HG03460 (cell line): ENCODE results near the gene HDAC4.

Experiments used
- ATAC-seq: cut with Tn5 transposase; IDR thresholded peaks from one replicate; pipeline ENCODE4 v1.9.1; 2021; ENCODE audit not compliant: unreplicated experiment

The HDAC4 gene

DNA sequence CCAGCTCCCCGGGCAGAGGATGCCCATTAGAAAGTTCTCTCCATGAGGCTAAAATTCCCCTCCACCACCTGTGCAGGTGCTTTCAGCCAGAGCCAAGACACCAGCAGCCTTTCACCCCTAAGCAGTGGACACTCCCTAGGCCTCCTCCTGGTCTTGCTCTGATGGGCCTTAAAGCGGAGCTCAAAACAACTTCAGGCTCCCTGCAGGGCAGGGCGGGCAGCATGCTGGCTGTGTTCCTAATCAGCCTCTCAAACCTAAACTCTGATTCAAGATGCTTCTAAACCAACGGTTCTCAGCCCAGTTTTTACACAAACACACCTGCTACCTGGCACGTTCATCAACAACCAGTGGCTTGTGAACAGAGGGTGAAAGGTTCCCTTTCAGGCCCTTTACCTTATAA, 298.6 kb downstream of the HDAC4 start:
- ATAC-seq: no peak

DNA sequence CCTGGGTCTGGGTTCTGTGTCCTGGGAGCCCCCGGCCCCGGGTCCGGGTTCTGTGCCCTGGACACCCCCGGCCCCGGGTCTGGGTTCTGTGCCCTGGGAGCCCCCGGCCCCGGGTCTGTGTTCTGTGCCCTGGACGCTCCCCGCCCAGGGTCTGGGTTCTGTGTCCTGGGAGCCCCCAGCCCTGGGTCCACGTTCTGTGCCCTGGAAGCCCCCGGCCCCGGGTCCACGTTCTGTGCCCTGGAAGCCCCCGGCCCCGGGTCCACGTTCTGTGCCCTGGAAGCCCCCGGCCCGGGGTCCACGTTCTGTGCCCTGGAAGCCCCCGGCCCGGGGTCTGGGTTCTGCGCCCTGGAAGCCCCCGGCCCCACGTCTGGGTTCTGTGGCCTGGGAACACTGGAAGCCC, 299.0 kb downstream of the HDAC4 start:
- ATAC-seq: no peak

DNA sequence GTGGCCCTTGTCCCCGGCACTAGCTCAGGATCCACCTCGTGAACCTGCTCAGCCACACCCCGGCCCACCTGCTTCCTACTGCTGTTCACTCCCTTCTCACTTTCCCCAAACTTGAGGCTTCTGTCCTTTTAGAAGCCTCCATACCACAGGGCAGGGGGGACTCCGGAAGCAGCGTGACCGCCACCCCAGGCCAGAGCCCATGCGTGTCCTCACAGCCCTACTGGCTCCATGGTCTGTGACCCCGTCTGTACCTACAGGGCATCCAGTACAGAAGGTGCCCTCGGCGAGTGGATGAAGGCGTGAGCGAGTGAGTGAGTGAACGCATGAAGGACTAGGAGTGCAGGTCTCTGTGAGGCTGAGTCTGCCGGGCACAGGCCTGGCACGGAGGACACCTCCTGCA, 299.7 kb downstream of the HDAC4 start:
- no peak for ATAC-seq

DNA sequence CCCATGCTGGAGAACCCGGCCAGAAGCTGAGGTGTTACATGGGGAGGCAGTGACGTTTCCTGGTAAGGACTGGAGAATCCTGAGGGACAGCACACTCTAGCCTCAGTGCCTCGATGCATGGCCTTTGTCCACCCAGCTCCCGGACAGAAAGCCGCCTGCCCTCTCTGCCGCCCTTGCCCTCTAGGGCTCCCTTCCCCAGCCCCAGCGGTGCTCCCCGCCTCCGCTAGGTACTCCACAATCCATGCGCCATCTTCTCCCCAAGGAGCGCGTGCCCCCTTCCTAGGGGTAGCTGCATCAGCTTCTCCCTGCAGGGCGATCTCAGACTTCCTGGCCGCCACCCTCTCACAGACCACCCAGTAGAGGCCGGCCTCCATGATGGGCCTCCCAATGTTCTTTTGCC, 301.3 kb downstream of the HDAC4 start:
- ATAC-seq: no peak

DNA sequence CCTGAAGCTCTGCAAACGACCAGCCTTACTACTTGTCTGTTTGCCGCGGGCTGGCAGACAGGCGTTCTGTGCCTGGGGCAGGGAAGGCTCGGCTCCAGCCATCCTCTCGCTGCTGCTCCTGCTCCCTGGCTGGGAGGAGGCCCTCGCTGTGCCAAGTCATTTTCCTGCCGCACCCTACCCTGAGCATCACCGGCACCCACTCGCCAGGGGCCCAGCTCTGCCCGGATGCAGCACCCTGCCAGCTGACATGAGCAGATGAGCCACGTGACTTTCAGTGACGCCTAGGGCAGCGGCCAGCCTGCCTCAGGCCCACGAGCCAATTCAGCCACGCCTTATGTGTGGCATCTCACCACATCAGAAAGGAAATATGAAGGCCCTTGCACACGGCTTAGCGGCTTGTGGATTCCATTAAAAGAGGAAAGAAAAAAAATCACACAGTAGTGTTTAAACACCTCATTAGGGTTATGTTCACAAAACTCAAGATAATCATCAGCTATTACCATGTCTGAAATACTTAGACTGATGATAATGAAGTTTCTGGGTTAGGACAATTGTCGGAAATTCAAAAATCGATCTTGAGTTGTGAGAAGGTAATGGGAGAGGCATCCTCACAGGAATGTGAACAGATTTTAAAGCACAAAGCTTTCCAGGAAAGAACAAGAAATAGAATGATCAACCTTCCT, 302.4 kb downstream of the HDAC4 start:
- no peak for ATAC-seq

DNA sequence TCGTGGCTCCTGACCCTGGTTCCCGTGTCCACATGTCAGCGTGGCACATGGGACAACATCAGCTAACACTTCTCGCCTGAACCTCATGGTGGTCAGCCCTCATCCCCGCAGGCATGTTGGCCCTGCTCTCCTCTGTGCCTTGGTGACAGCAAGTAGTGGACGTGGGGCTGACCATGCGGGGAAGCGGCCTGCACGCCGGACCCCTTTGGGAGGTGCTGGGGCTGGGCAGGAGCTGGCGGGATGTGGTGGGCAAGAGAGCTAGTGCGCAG, 303.5 kb downstream of the HDAC4 start:
- ATAC-seq: no peak

DNA sequence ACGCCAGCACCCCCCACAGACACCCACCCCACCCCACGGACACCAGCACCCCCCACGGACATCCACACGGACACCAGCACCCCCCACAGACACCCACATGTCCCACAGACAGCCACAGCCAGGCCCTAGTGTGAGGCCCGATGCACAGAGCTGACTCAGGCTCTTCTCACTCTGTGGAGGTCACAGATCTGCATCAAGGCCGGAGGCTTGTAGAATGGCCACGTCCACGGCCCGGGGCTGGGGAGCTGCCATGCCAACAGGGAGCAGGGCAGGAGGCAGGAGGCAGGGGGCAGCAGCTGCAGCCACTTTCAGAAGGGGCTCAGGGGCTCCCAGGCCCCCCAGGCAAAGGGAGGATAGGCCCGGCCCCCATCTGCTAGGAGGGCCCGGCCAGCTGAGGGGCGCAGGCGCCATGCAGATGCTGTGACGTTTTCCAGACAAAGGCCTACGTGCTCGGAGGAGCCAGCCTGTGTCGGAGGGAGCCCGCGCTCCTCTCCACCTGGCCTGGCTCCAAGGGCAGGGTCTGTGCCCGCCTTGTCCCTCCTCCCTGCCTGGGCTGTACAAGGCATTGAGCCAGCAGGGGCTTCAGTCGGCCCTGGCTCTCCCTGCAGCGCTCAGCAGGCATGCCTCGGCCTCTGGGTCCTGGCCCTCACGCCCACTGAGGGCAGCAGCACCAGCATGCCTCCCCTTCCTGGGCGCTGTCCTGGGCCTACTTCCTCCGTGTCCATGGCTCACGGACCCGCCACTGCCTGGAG, 304.0 kb downstream of the HDAC4 start:
- ATAC-seq: no peak

DNA sequence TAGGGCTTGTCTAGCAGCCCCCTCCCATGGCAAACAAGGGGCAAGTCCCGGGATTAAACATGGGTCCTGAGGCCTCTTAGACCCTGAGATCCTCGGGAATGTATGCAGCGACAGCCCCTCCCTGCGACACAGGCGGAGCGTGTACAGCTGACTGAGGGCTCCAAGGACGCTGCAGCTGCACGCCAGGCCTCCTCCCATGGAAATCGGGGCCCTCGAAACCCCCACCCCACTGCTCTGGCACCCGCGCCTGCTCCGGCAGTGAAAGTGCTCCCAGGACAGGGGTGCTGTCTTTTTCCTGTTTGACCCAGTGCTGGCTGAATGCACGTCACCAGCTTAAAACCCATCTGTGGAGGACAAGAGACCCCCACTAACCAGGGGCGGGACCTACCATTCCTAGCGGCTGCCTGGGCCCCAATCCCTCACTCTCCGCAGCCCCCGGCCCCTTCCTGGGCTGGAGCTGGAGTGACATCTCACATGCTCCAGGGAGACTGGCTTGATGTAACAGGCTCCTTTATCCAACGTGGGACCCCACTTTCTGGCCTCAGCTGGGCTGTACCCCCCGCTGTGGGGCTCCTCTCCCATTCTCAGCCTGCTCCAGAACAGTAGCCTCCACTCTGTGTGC, 305.2 kb downstream of the HDAC4 start:
- no peak for ATAC-seq

DNA sequence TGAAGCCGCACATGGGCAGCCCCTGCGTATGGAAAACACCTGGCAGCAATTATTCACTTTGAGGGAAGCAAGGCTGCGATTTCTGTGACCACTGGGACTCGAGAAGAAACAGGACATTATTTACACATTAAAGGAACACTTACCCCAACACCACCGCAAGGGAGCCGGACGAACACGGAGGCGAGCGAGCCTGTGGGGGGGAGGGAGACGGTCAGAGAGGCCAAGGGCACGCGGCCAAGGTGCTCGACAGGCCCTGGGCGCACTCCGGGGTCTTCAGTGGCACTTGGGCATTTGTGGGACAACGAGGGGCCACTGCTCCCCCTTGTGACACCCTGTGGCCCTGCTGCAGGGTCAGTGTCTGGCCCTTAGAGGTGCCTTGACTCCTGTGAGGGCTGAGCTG, 306.0 kb downstream of the HDAC4 start:
- ATAC-seq: no peak

DNA sequence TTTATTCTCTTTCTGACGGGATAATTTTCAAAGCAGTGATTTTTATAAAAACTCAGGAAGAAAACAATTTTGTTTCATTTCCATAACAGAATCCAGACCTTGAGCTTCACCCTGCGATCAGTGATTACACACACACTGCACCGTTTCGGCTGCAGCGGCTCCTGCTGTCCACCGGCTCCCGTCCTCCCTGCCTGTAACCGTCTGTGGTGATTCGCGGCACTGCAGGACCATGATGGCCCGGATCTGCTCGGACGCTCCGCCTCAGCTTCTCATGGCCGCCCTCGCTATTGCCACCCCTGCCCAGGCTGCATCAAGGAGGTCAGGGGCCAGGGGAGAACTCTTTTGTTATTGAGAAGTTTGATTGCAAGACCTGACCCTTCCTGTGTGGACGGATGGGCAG, 306.9 kb downstream of the HDAC4 start:
- no peak for ATAC-seq

DNA sequence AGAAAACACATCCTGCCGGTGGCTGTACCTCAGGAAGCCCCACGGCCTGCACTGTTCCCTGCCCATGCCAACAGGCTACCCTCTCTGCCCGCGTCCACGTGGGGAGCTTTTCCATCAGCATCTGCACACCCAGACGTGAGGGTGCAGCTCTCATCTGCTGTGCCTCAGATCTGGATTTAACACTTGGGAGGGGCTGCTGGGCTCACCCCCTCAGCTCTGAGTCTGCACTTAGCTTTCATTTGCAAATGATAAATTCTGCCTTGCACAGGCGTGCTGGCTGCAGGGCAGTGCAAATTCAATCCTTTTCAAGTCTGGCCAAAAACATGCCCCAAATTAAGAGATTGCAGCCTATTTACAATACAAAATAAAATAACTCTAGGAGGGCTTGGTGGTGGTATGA, 307.3 kb downstream of the HDAC4 start:
- no peak for ATAC-seq

DNA sequence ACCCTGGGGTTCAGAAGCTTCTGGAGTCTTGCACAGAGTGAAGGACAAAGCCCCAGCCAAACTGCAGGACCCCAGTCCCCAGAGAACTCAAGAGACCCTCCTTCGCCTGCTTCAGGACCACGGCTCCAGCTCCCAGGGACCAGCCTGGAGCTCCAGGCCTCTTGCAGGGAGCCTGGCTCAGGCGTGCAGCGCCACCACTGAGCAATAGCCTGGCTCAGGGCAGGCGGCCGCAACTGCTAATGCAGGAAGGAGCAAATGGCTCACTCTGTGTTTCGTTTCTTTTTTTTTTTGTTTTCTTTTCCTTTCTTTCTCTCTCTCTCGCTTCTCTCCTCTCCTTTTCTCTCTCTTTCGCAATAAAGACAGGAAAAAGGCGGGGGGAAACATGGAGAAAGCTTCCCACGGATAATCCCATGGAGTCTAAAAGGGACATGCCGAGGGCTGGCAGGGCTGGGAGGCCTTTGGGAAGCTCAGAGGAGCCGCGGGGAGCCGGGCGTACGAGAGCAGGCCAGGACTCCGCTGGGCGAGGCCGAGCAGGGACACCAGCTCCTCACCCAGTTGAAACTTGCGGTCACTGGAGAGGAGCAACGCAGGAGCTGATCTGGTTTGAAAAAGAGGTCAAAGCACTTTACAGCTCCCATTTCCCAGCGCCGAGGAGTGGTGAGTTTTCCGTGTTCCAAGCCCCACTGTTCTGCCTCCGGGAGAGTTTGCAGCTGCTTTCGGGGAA, 308.1 kb downstream of the HDAC4 start:
- ATAC-seq: no peak

DNA sequence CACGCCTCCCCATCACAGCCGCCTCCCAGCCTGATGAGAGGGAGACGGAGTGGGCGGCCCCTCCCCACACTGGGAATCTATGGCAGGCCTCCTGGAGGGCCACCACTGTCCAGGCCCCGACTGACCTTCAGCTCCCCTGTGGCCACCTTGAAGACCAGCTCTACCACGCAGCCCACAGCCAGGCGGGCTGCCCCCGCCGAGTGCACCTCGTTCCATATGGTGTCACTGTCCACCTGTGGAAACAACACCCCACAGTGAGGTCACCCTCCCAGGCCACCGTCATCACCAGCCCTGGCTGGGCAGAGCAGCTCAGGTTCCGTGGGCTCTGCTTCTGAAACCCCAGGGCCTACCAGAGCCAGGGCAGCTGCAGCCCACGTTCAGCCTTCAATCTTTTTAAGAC, 310.9 kb downstream of the HDAC4 start:
- no peak for ATAC-seq

DNA sequence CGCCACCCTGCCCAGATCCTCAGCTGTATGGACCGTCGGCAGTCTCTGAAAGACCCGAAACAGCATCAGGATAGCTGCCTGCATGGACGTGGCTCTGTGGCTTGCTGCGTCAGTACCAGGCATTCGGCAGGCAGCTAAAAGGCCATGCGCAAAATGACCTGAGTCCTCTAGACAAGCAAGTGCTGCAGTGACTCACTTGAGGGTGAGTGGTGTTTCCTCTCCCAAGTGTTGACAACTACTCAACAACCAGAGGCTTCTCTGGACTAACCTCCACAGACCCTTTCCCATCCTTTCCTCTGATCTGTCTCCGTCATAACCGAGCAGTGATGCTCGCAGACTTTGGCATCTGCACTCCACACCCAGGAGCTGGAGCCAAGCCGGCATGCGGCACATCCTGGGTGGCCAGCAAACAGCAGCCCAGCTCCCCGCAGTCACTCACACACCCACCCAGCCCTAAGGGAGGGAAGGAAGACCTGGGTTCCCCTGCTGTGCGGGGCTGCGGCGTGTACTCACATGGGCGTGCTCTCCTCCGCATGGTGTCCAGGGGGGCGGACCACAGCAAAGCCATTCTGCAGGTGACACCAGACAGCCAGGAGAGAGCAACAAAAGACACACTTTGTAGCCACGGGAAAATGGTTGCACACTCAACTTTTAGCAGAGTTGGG, 313.6 kb downstream of the HDAC4 start:
- no peak for ATAC-seq

DNA sequence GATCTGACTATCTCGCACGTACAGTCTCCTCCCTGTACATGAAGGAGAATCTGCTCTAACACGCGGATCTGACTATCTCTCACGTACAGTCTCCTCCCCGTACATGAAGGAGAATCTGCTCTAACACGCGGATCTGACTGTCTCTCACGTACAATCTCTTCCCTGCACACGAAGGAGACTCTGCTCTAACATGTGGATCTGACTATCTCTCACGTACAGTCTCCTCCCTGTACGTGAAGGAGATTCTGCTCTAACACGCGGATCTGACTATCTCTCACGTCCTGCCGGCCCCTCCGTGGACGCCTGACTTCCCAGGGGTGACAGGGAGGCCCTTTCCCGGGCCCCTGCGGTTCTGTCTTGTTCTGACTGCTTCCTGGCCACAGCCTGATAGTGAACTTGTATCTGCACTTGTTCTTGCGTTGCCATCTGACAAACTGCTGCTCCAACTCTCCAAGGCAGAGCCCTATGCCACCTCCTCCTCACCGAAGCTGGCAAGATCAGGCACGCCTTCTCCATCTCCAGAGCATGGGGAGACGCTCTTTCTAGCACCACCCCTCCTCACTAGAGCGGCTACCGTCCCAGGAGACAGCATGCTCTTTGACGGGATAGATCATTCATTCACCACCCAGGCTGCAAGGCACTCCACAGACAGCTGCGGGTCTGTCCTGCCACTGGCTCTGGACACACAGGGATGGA, 314.3 kb downstream of the HDAC4 start:
- ATAC-seq: no peak

DNA sequence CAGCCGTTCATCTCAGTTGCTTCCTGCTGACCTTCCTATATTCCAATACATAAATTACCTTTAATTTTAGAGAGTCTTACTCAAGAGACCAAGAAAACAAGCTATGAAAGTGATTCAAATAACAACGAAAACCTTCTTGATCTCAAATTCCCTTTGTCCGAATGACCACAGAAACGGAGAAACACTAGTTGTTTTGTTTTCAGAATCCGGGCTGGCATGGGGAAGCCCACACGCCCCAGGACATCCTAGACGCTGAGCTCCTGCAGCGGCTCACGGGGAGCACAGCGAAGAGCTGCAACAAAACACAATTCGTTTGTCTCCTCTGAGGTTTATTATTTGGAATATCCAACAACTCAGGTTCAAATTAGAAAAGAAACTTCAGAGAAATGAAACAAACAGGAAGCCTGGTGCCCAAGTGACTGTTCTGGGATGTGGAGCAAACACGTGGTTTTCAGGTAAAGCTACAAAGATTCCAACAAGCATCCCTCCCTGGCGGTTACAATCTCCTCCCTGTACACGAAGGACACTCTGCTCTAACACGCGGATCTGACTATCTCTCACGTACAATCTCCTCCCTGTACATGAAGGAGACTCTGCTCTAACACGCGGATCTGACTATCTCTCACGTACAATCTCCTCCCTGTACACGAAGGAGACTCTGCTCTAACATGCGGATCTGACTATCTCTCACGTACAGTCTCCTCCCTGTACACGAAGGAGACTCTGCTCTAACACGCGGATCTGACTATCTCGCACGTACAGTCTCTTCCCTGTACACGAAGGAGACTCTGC, 315.4 kb downstream of the HDAC4 start:
- ATAC-seq: no peak

DNA sequence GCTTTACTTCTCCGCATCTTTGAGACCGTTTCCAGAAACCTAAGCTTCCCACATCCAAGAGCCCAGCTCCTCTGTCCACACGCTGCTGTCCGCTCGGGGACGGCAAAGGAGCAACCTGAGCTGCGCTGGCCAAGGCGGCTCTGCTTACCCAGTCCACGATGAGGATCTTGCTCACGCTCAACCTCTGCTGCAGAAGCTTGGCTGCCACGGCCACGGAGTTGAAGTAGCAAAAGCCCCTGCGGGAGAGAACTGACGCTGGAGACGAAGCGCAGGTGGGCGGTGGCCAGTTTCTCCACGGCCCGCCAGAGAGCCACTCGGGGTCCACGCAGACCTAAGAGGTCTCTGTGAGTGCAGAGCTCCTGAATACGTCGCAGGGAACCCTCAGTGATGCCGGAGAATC, 316.8 kb downstream of the HDAC4 start:
- ATAC-seq: no peak

DNA sequence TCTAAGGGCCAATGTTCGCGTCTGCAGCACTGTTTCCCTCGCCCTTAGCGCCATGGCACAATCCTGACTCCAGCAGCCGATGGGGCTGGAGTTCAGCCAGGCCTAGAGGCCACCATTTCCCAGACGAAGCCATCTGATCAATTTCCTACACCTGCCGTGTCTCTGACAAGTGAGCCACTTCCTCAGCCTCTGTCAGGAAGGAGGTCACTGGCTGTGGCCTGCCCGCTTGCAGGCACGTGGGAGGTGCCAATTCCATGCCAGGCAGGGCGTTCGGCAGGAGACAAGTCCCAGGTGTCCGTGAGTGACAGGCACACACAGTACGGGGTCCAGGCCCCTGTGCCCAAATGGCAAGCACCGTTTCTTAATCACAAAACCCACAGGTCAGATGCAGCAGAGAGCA, 318.4 kb downstream of the HDAC4 start:
- ATAC-seq: no peak

DNA sequence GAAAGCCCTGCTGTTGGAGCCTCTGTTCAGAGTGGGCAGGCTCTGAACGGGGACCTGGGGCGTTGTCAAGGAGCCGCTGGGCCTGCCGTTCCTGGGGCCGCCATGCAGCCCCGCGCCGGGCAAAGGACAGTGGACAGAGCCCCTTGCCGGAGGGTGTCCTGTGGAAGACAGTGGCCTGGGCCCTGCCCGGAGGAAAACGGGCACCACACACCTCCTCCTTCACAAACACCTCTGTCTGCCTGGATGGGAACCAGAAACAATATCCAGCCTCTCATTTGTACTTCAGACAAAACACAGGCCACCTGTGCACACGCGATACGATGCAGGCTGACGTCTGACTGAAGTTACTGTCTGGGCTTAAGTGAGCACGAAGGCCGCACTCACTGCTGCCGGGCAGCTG, 319.2 kb downstream of the HDAC4 start:
- ATAC-seq: no peak

DNA sequence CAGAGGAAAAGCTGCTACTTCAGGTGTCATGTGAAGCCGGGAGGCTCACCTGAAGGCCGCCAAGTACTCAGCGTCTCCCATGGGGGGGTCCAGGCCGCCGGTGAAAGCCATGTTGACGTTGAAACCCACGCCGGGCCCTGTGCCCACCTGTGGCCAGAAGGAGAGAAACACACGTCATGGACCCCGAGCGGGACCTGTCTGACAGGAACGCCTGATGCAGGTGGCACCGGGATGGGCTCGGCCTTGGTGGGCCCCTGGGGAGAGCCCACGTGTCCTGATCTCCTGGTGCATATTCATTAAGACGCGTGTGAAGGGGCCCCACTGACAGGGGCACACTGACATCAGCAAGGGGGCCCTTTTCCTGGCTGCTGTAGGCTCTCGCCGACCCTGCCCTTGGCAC, 319.8 kb downstream of the HDAC4 start:
- no peak for ATAC-seq
